Activated naive CD8-positive, alpha-beta T cell treated with anti-CD3 and anti-CD28 coated beads for 36 hours (primary cell): ENCODE data around the gene GABRQ. TPM values are rescaled to one million over a fixed set of nuclear protein-coding genes. Genes with fewer than 3 reads are reported as not detected.

Source experiments
- total RNA-seq, 2 experiments: library from RNA; stranded (reverse); gene quantifications; one replicate each; pipeline ENCODE4 v1.2.3, GENCODE V29; 2021

GABRQ gene
- total RNA-seq, 2 experiments from 2014 or later, result not detected

Other genes with a start within 250 kb of the GABRQ start
- not detected for gene GABRA3, start 186.6 kb upstream of the GABRQ start, total RNA-seq
- not detected for gene MAGEA3, start 60.9 kb downstream of the GABRQ start, total RNA-seq
- not detected for gene CSAG2, start 71.4 kb downstream of the GABRQ start, total RNA-seq
- not detected for gene MAGEA2B, start 76.7 kb downstream of the GABRQ start, total RNA-seq
- gene CSAG1, start 95.8 kb downstream of the GABRQ start, total RNA-seq, result not detected
- not detected for gene MAGEA12, start 95.9 kb downstream of the GABRQ start, total RNA-seq
- gene MAGEA2, start 115.9 kb downstream of the GABRQ start, total RNA-seq, result not detected
- not detected for gene CSAG3, start 121.3 kb downstream of the GABRQ start, total RNA-seq
- not detected for gene MAGEA6, start 131.8 kb downstream of the GABRQ start, total RNA-seq
- 10 to 100 TPM; 10.2 to 11.0 TPM for gene CETN2, start 192.9 kb downstream of the GABRQ start, total RNA-seq
- gene NSDHL, start 193.2 kb downstream of the GABRQ start, total RNA-seq, result 10 to 100 TPM; 21.3 to 21.6 TPM